ENCODE results near the gene ELL2. TPM values are rescaled to one million over a fixed set of nuclear protein-coding genes. Genes with fewer than 3 reads are reported as not detected.
"Not testable (repeated sequence)": the region's sequence is repeated elsewhere in the genome, so short reads cannot be mapped to it uniquely, and the experiment has no call there.

The ELL2 gene
- total and polyA plus RNA-seq, 10 donors, result 4.3 to 109 (median 66.8) TPM

DNA sequence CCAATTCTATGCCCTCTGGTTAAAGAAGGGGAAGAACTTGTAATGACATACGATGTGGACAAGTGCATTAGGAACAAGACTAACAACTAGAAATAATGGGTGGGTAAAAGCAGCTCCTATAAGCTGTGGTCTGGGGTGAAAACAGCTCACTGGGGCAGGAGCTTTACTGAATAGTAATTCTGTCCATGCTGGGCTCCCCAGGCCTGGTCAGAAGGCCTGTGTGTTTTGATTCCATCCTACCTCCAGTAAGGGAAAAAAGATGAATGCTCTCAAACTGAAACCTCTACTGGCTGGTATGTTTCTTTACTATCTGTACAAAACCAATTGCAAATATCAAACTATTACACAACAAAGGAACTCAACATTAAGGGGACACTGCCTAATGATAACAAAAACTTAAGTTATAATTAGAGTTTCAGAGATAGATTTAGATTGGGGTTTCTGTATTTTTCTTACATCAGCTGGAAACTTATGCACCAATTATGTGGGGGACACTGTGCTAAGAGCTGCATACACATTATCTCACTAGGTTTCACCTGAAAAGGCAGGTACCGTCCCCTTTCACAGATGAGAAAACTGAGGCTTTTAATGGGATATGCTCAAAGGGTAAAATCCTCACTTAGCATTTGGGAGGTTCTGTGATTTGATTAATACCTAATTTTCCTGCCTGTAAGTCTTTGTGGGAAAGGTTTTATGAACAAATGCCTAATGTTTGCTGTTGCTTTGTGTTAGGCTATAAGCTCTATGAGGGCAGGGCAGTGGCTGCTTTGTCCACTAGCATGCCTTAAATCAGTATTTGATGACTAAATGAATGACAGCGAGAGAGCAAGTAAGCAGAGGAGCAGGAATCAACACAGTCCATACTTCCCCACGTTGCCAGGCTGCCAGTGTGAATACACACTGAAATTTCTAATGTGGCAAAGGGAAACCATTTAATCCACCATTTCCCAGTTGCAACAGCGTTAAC lies 53.6 kb downstream of the ELL2 start:
- Histone ChIP-seq H3K4me1 (peaks cover 0 to 5% (median 0%) of the 10 kb centered on the region in 6 donors), H3K36me3 (peaks cover 0 to 68% (median 10%) of the 10 kb centered on the region in 6 donors), H3K27ac (peak overlapping the region in 1 of 8 donors; percentile 33), H3K9me3 (no peaks in the 10 kb centered on the region), H3K4me3 (no peak overlapping the region), H3K27me3 (replicated peaks in 1 of 7) (no peaks in the 10 kb centered on the region)
- WGBS, 5 donors, result 88 to 94% (median 91%) methylated on average over 5 of the region's 5 CpGs
- DNase-seq, result no peak
- no peak for TF ChIP-seq POLR2A (IDR thresholded peaks at IDR 0.05)
- no peak for TF ChIP-seq POLR2AphosphoS5 (IDR thresholded peaks at IDR 0.05)
- TF ChIP-seq, protein P1, sequence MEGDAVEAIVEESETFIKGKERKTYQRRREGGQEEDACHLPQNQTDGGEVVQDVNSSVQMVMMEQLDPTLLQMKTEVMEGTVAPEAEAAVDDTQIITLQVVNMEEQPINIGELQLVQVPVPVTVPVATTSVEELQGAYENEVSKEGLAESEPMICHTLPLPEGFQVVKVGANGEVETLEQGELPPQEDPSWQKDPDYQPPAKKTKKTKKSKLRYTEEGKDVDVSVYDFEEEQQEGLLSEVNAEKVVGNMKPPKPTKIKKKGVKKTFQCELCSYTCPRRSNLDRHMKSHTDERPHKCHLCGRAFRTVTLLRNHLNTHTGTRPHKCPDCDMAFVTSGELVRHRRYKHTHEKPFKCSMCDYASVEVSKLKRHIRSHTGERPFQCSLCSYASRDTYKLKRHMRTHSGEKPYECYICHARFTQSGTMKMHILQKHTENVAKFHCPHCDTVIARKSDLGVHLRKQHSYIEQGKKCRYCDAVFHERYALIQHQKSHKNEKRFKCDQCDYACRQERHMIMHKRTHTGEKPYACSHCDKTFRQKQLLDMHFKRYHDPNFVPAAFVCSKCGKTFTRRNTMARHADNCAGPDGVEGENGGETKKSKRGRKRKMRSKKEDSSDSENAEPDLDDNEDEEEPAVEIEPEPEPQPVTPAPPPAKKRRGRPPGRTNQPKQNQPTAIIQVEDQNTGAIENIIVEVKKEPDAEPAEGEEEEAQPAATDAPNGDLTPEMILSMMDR (IDR thresholded peaks at IDR 0.05 in 8 of 11, conservative IDR thresholded peaks at IDR 0.05 in 3 of 11), result no peak
- intact Hi-C loops (cut with DNase I; ENCODE audit: low total_unique reads), result no loop called here

DNA sequence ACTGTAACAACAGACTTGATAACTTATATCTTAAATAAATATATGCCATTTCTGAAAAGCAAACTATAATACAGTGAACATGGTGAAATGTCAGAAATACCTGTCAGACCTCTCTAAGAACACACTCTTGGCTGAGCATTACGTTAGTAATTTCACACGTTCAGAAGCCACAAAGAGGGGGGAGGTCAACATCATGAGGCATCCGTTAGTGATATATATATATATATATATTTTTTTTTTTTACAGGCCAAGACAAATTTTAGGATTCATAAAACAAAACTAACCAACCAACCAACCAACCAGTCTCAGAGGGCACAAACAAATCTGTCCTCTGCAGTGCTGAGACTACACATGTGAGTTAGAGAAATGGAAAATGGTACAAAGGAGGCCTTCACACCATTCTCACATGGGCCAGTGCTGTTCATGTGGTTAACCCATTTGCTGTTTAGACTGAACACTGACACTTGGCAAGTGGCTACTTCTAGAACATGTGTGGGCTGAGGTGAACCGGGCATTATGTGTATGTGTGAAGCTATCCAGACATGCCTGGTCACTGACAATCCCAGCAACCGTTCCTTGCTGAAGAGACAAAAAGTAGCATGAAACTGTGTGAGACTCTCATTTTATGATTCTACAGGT lies 54.5 kb downstream of the ELL2 start:
- intact Hi-C loops (cut with DNase I; ENCODE audit: low total_unique reads), result no loop called here
- H3K27ac ChIP-seq, result peak overlapping the region in 1 of 8 donors; percentile 33
- 82 to 86% (median 86%) methylated on average over 5 of the region's 5 CpGs for WGBS, 5 donors
- DNase-seq, result no peak
- no peaks in the 10 kb centered on the region for H3K9me3 ChIP-seq
- peaks cover 0 to 5% (median 0%) of the 10 kb centered on the region in 6 donors for H3K4me1 ChIP-seq
- H3K4me3 ChIP-seq, result no peak overlapping the region
- no peaks in the 10 kb centered on the region for H3K27me3 ChIP-seq (replicated peaks in 1 of 7)
- H3K36me3 ChIP-seq, result peaks cover 0 to 60% (median 10%) of the 10 kb centered on the region in 6 donors
- TF ChIP-seq POLR2AphosphoS5 (IDR thresholded peaks at IDR 0.05), result peak in 1 of 3 donors; percentile 12
- TF ChIP-seq POLR2A (IDR thresholded peaks at IDR 0.05), result no peak
- TF ChIP-seq, protein P1 (IDR thresholded peaks at IDR 0.05 in 8 of 11, conservative IDR thresholded peaks at IDR 0.05 in 3 of 11), result no peak

DNA sequence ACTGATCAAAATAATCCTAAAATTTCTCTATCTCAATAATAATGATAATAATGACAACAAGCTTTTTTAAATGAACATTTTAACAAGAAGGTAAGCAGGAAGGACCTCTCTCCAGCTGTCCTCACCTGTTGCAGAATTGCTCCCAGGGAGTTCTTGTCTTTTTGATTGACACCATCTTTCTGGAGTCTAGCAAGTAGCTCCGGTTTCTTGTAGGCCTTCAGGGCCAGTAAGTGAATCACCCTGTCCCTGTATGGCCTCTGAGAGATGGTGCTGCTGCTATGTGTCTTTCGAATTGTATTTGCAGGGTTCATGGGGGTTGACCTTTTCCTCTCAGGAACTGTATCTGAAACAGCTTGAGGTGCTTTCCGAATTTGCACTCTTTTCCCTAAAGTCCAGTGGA lies 55.3 kb downstream of the ELL2 start:
- H3K4me1 ChIP-seq; H3K4me3 ChIP-seq; H3K9me3 ChIP-seq; DNase-seq; H3K27me3 ChIP-seq (replicated peaks in 1 of 7); intact Hi-C loops (cut with DNase I; ENCODE audit: low total_unique reads); H3K27ac ChIP-seq: not testable (repeated sequence)
- H3K36me3 ChIP-seq, result peaks cover 0 to 54% (median 10%) of the 10 kb centered on the region in 6 donors
- 82 to 92% (median 88%) methylated on average over 3 of the region's 3 CpGs for WGBS, 5 donors

DNA sequence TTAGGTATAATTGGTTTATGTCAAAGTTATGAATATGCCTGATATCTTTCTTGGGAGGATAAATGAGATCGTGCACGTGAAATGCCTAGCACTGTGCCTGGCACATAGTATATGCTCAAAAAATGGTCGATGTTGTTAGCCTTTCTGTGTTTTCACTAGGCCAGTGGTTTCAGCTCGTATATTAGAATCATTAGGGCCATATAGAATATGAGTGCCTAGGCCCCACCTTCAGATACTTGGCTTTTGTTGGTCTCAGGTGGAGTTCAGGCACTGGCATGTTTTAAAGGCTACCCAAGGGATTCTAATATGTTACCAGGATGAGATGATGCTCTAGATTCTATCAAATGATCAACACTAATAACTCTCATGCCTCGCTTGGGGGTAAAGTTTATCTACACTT lies 56.8 kb downstream of the ELL2 start:
- no peak for TF ChIP-seq POLR2AphosphoS5 (IDR thresholded peaks at IDR 0.05)
- TF ChIP-seq POLR2A (IDR thresholded peaks at IDR 0.05), result no peak
- TF ChIP-seq, protein P1 (IDR thresholded peaks at IDR 0.05 in 8 of 11, conservative IDR thresholded peaks at IDR 0.05 in 3 of 11), result no peak
- 86 to 97% (median 87%) methylated on average over 5 of the region's 5 CpGs for WGBS, 5 donors
- intact Hi-C loops (cut with DNase I; ENCODE audit: low total_unique reads), result no loop called here
- H3K27me3 ChIP-seq (replicated peaks in 1 of 7), result no peaks in the 10 kb centered on the region
- peaks cover 0 to 5% (median 0%) of the 10 kb centered on the region in 6 donors for H3K4me1 ChIP-seq
- no peak for DNase-seq
- H3K9me3 ChIP-seq, result no peaks in the 10 kb centered on the region
- H3K4me3 ChIP-seq, result no peak overlapping the region
- H3K27ac ChIP-seq, result no peak overlapping the region
- peaks cover 0 to 61% (median 14%) of the 10 kb centered on the region in 6 donors for H3K36me3 ChIP-seq
